Measurements from ENCODE around the gene RAMACL.

GRCh38 chr6:166589786-166590574 is 3.5 kb upstream of the RAMACL start:
- no peak for TF ChIP-seq CTCF (IDR thresholded peaks at IDR 0.05 in 8 of 11, conservative IDR thresholded peaks at IDR 0.05 in 3 of 11)
- TF ChIP-seq POLR2AphosphoS5 (IDR thresholded peaks at IDR 0.05), result no peak
- no peak for TF ChIP-seq POLR2A (IDR thresholded peaks at IDR 0.05)
